Caco-2 (cell line): ENCODE data around the gene TTC38. TPM values are rescaled to one million over a fixed set of nuclear protein-coding genes. Genes with fewer than 3 reads are reported as not detected.

Source experiments
- BruUV-seq: library from RNA; stranded (reverse); fragments of 400-500 nt; replicated peaks from 2 replicates; lab custom pipeline; 2021; lab: Mats Ljungman, UMichigan
- CTCF ChIA-PET: fragments of 300-600 bp; sonication (Branson Sonifier 250); formaldehyde crosslinking; loops from one replicate; lab custom pipeline; 2022; ENCODE audit warnings: antibody characterized with exemption; lab: Charles Lee
- POLR2A ChIA-PET: fragments of 300-600 bp; sonication (Branson Sonifier 250); formaldehyde crosslinking; loops from one replicate; lab custom pipeline; 2022; ENCODE audit warnings: antibody characterized with exemption; lab: Charles Lee
- DNase-seq, 2 experiments: peaks; one replicate each; pipeline versions ENCODE4 v3.0.0 to v3.0.0-alpha.2; 2020 to 2022
- H3K27me3 ChIP-seq: replicated peaks from 2 replicates; pipeline ENCODE4 v1.6.0; 2011; ENCODE audit warnings: low read length; ENCODE audit not compliant: control insufficient read depth, insufficient read depth
- H3K36me3 ChIP-seq: 2 replicates; pipeline ENCODE4 v1.5.1; 2011; ENCODE audit warnings: low read length; ENCODE audit not compliant: control insufficient read depth, insufficient read depth
- H3K4me1 ChIP-seq: fragments of 250-450 bp; sonication (Bioruptor Pico); 2 replicates; pipeline ENCODE4 v1.5.1; 2020; ENCODE audit warnings: mild to moderate bottlenecking
- H3K4me3 ChIP-seq: 2 replicates; pipeline ENCODE4 v1.5.1; 2011; ENCODE audit warnings: low read depth, mild to moderate bottlenecking, control low read depth, low read length
- H3K9me3 ChIP-seq: fragments of 250-450 bp; sonication (Bioruptor Pico); 2 replicates; pipeline ENCODE4 v1.5.1; 2020; ENCODE audit warnings: mild to moderate bottlenecking, moderate library complexity
- H3K27ac Mint-ChIP-seq: one replicate; pipeline ENCODE4 v1.8.0; 2022; ENCODE audit warnings: mixed read lengths; ENCODE audit not compliant: unreplicated experiment
- H3K27me3 Mint-ChIP-seq: one replicate; pipeline ENCODE4 v1.8.0; 2022; ENCODE audit warnings: mixed read lengths; ENCODE audit not compliant: insufficient read depth, unreplicated experiment
- H3K36me3 Mint-ChIP-seq: one replicate; pipeline ENCODE4 v1.8.0; 2022; ENCODE audit warnings: mild to moderate bottlenecking, mixed read lengths; ENCODE audit not compliant: insufficient read depth, unreplicated experiment
- H3K4me1 Mint-ChIP-seq: one replicate; pipeline ENCODE4 v1.8.0; 2022; ENCODE audit warnings: low read depth, mixed read lengths; ENCODE audit not compliant: unreplicated experiment
- H3K4me3 Mint-ChIP-seq: one replicate; pipeline ENCODE4 v1.8.0; 2022; ENCODE audit warnings: mild to moderate bottlenecking, moderate library complexity, mixed read lengths; ENCODE audit not compliant: unreplicated experiment
- H3K9me3 Mint-ChIP-seq: one replicate; pipeline ENCODE4 v1.8.0; 2022; ENCODE audit warnings: mixed read lengths; ENCODE audit not compliant: unreplicated experiment
- CTCF ChIP-seq, 2 experiments: fragments of 200-600 bp in 1 of 2; IDR thresholded peaks; 1 replicate in 1 of 2; 2 replicates in 1 of 2; pipeline versions ENCODE4 v1.5.1 to v1.8.0; 2011 to 2022; ENCODE audit warnings: antibody characterized with exemption in 1 of 2, control low read depth in 1 of 2, inconsistent platforms in 1 of 2, low read depth in 1 of 2, low read length in 1 of 2, mild to moderate bottlenecking in 1 of 2, moderate library complexity in 1 of 2; ENCODE audit not compliant: insufficient read depth in 1 of 2, severe bottlenecking in 1 of 2, unreplicated experiment in 1 of 2
- intact Hi-C: fragments of 100-400 bp; cut with micrococcal nuclease; formaldehyde crosslinking; loops from one replicate; pipeline ENCODE4 v1.10.0; 2022; ENCODE audit not compliant: unreplicated experiment
- total RNA-seq: library from RNA; stranded (reverse); gene quantifications from 2 replicates; pipeline ENCODE4 v1.2.3, GENCODE V29; 2022

TTC38 gene
- total RNA-seq, 1 experiment from 2014 or later, result 44.5 TPM

GRCh38 chr22:46328797-46329196, 61.0 kb downstream of the TTC38 start:
- POLR2A ChIA-PET, result no interaction called here

GRCh38 chr22:46329616-46330015, 61.8 kb downstream of the TTC38 start:
- H3K36me3 ChIP-seq, result peaks cover 2% of the 10 kb centered on the region; the same call in 1 of the 2 replicates
- H3K4me3 Mint-ChIP-seq, result no peak overlapping the region
- H3K9me3 ChIP-seq, result no peaks in the 10 kb centered on the region
- no peak overlapping the region for H3K4me3 ChIP-seq
- no peaks in the 10 kb centered on the region for H3K9me3 Mint-ChIP-seq
- ChIA-PET CTCF (no interaction called here), POLR2A (no interaction called here)
- H3K27me3 Mint-ChIP-seq, result no peaks in the 10 kb centered on the region
- H3K27me3 ChIP-seq, result no peaks in the 10 kb centered on the region
- H3K4me1 Mint-ChIP-seq, result peaks cover 23% of the 10 kb centered on the region
- DNase-seq, result no peak
- intact Hi-C loops, result no loop called here
- H3K27ac Mint-ChIP-seq, result peak overlapping the region; percentile 48
- H3K36me3 Mint-ChIP-seq, result peaks cover 83% of the 10 kb centered on the region
- no TSS peak for BruUV-seq
- TF ChIP-seq CTCF (IDR thresholded peaks at IDR 0.05; ENCODE audit: insufficient read depth in 1 of 2, low read depth in 1 of 2, low read length in 1 of 2, severe bottlenecking in 1 of 2, unreplicated experiment in 1 of 2), result no peak
- peaks cover 21% of the 10 kb centered on the region for H3K4me1 ChIP-seq

More at GRCh38 chr22:46328797-46329196, 61.0 kb downstream of the TTC38 start:
- Mint-ChIP-seq H3K36me3 (peaks cover 84% of the 10 kb centered on the region), H3K27ac (no peak overlapping the region), H3K4me3 (no peak overlapping the region), H3K9me3 (no peaks in the 10 kb centered on the region), H3K27me3 (no peaks in the 10 kb centered on the region), H3K4me1 (peaks cover 15% of the 10 kb centered on the region)
- BruUV-seq, result no TSS peak
- no peak for DNase-seq
- Histone ChIP-seq H3K4me3 (no peak overlapping the region), H3K36me3 (peaks cover 2% of the 10 kb centered on the region; the same call in 1 of the 2 replicates), H3K4me1 (peaks cover 16% of the 10 kb centered on the region), H3K27me3 (no peaks in the 10 kb centered on the region), H3K9me3 (no peaks in the 10 kb centered on the region)
- intact Hi-C loops, result no loop called here
- no peak for TF ChIP-seq CTCF (IDR thresholded peaks at IDR 0.05; ENCODE audit: insufficient read depth in 1 of 2, low read depth in 1 of 2, low read length in 1 of 2, severe bottlenecking in 1 of 2, unreplicated experiment in 1 of 2)
- CTCF ChIA-PET, result interaction anchor here (0.6 kb wide), 1 partner anchor 282 kb away, joined by 3 read pairs; no protein-coding TSS in a partner anchor

GRCh38 chr22:46330426-46330825, 62.6 kb downstream of the TTC38 start:
- Mint-ChIP-seq H3K36me3 (peaks cover 81% of the 10 kb centered on the region), H3K4me1 (peaks cover 23% of the 10 kb centered on the region), H3K9me3 (no peaks in the 10 kb centered on the region), H3K27me3 (no peaks in the 10 kb centered on the region), H3K27ac (no peak overlapping the region), H3K4me3 (no peak overlapping the region)
- TF ChIP-seq CTCF (IDR thresholded peaks at IDR 0.05; ENCODE audit: insufficient read depth in 1 of 2, low read depth in 1 of 2, low read length in 1 of 2, severe bottlenecking in 1 of 2, unreplicated experiment in 1 of 2), result no peak
- Histone ChIP-seq H3K36me3 (peaks cover 2% of the 10 kb centered on the region; the same call in 1 of the 2 replicates), H3K9me3 (no peaks in the 10 kb centered on the region), H3K27me3 (no peaks in the 10 kb centered on the region), H3K4me3 (no peak overlapping the region), H3K4me1 (peaks cover 23% of the 10 kb centered on the region)
- ChIA-PET CTCF (interaction anchor here (0.6 kb wide), 1 partner anchor 336 kb away, joined by 3 read pairs; no protein-coding TSS in a partner anchor), POLR2A (no interaction called here)
- no TSS peak for BruUV-seq
- DNase-seq, result no peak
- intact Hi-C loops, result no loop called here
